ENCODE data around the gene BHLHA9.

Gene BHLHA9

GRCh38 chr17:1232331-1232730, 37.9 kb upstream of the BHLHA9 start:
- H3K36me3 ChIP-seq (ENCODE audit: control insufficient read depth in 1 of 2, insufficient read depth in 2 of 2, low read length in 2 of 2): no peaks in the 10 kb centered on the region
- H3K9me3 ChIP-seq (ENCODE audit: insufficient read depth, low read depth, low read length): peaks cover 6% of the 10 kb centered on the region
- H4K12ac ChIP-seq (ENCODE audit: low read depth, low read length): no peak overlapping the region
- H3K23ac ChIP-seq (ENCODE audit: low read length): no peak overlapping the region
- no peaks in the 10 kb centered on the region for H3K79me1 ChIP-seq (ENCODE audit: low read length)
- DNase-seq: no peak
- no peak overlapping the region for H3K18ac ChIP-seq (ENCODE audit: low read length)
- H3K4me2 ChIP-seq (ENCODE audit: low read length): no peak overlapping the region
- no peak overlapping the region for H2AK5ac ChIP-seq (ENCODE audit: low read length)
- H3K4ac ChIP-seq (ENCODE audit: low read depth, low read length): no peak overlapping the region
- peaks cover 30% of the 10 kb centered on the region for H3K27me3 ChIP-seq (ENCODE audit: insufficient read depth, low read length)
- H3K9ac ChIP-seq (ENCODE audit: low read length): no peak overlapping the region
- no peak overlapping the region for H2AFZ ChIP-seq (ENCODE audit: insufficient read depth, low read length, poor library complexity)
- no peak overlapping the region for H2BK120ac ChIP-seq (ENCODE audit: insufficient read depth, low read length, poor library complexity)
- H2BK5ac ChIP-seq (ENCODE audit: low read depth, low read length, poor library complexity): no peak overlapping the region
- no peak overlapping the region for H3K27ac ChIP-seq (ENCODE audit: low read depth, low read length)
- H2BK12ac ChIP-seq (ENCODE audit: low read length): no peak overlapping the region
- peaks cover 0 to 2% of the 10 kb centered on the region in 2 experiments for H3K4me1 ChIP-seq (ENCODE audit: control insufficient read depth in 1 of 2, insufficient read depth in 2 of 2, low read length in 2 of 2)
- no peak overlapping the region for H3K14ac ChIP-seq (ENCODE audit: low read length)
- H4K91ac ChIP-seq (ENCODE audit: low read depth, low read length): no peak overlapping the region
- no peak overlapping the region for H3K4me3 ChIP-seq (ENCODE audit: low read depth, low read length)
- H4K8ac ChIP-seq (ENCODE audit: low read depth, low read length): no peak overlapping the region
- no CpG with 5 or more reads among the region's 8 CpGs for WGBS (ENCODE audit: extremely low coverage, insufficient coverage, insufficient read length)
- no peaks in the 10 kb centered on the region for H3K79me2 ChIP-seq (ENCODE audit: control insufficient read depth, insufficient read depth, low read length, poor library complexity)

GRCh38 chr17:1232786-1233185, 37.5 kb upstream of the BHLHA9 start:
- no peak overlapping the region for H4K12ac ChIP-seq (ENCODE audit: low read depth, low read length)
- peaks cover 6% of the 10 kb centered on the region for H3K9me3 ChIP-seq (ENCODE audit: insufficient read depth, low read depth, low read length)
- no peak overlapping the region for H2BK12ac ChIP-seq (ENCODE audit: low read length)
- no peak overlapping the region for H3K27ac ChIP-seq (ENCODE audit: low read depth, low read length)
- H2AK5ac ChIP-seq (ENCODE audit: low read length): no peak overlapping the region
- no peaks in the 10 kb centered on the region for H3K36me3 ChIP-seq (ENCODE audit: control insufficient read depth in 1 of 2, insufficient read depth in 2 of 2, low read length in 2 of 2)
- no peaks in the 10 kb centered on the region for H3K79me1 ChIP-seq (ENCODE audit: low read length)
- H2BK5ac ChIP-seq (ENCODE audit: low read depth, low read length, poor library complexity): no peak overlapping the region
- no peak overlapping the region for H4K8ac ChIP-seq (ENCODE audit: low read depth, low read length)
- no peak overlapping the region for H3K23ac ChIP-seq (ENCODE audit: low read length)
- H3K27me3 ChIP-seq (ENCODE audit: insufficient read depth, low read length): peaks cover 27% of the 10 kb centered on the region
- no peak overlapping the region for H3K4ac ChIP-seq (ENCODE audit: low read depth, low read length)
- H3K18ac ChIP-seq (ENCODE audit: low read length): no peak overlapping the region
- no peak overlapping the region for H2AFZ ChIP-seq (ENCODE audit: insufficient read depth, low read length, poor library complexity)
- H3K4me1 ChIP-seq (ENCODE audit: control insufficient read depth in 1 of 2, insufficient read depth in 2 of 2, low read length in 2 of 2): peaks cover 0 to 2% of the 10 kb centered on the region in 2 experiments
- no peak overlapping the region for H3K4me2 ChIP-seq (ENCODE audit: low read length)
- DNase-seq: peak in 1 of 2 donors; percentile 33
- H3K9ac ChIP-seq (ENCODE audit: low read length): no peak overlapping the region
- H4K91ac ChIP-seq (ENCODE audit: low read depth, low read length): no peak overlapping the region
- H3K14ac ChIP-seq (ENCODE audit: low read length): no peak overlapping the region
- no peak overlapping the region for H2BK120ac ChIP-seq (ENCODE audit: insufficient read depth, low read length, poor library complexity)
- WGBS (ENCODE audit: extremely low coverage, insufficient coverage, insufficient read length): no CpG with 5 or more reads among the region's 11 CpGs
- no peak overlapping the region for H3K4me3 ChIP-seq (ENCODE audit: low read depth, low read length)
- no peaks in the 10 kb centered on the region for H3K79me2 ChIP-seq (ENCODE audit: control insufficient read depth, insufficient read depth, low read length, poor library complexity)

GRCh38 chr17:1234455-1234854, 35.8 kb upstream of the BHLHA9 start:
- Histone ChIP-seq H2AK5ac (ENCODE audit: low read length) (no peak overlapping the region), H3K27me3 (ENCODE audit: insufficient read depth, low read length) (peaks cover 11% of the 10 kb centered on the region), H3K9me3 (ENCODE audit: insufficient read depth, low read depth, low read length) (peaks cover 3% of the 10 kb centered on the region), H2BK120ac (ENCODE audit: insufficient read depth, low read length, poor library complexity) (no peak overlapping the region), H3K36me3 (ENCODE audit: control insufficient read depth in 1 of 2, insufficient read depth in 2 of 2, low read length in 2 of 2) (no peaks in the 10 kb centered on the region), H3K4me3 (ENCODE audit: low read depth, low read length) (no peak overlapping the region), H2AFZ (ENCODE audit: insufficient read depth, low read length, poor library complexity) (no peak overlapping the region), H3K4ac (ENCODE audit: low read depth, low read length) (no peak overlapping the region), H3K4me2 (ENCODE audit: low read length) (no peak overlapping the region), H4K8ac (ENCODE audit: low read depth, low read length) (no peak overlapping the region), H4K12ac (ENCODE audit: low read depth, low read length) (no peak overlapping the region), H3K4me1 (ENCODE audit: control insufficient read depth in 1 of 2, insufficient read depth in 2 of 2, low read length in 2 of 2) (peaks cover 0 to under 1% of the 10 kb centered on the region in 2 experiments), H3K79me2 (ENCODE audit: control insufficient read depth, insufficient read depth, low read length, poor library complexity) (no peaks in the 10 kb centered on the region), H2BK5ac (ENCODE audit: low read depth, low read length, poor library complexity) (no peak overlapping the region), H3K79me1 (ENCODE audit: low read length) (no peaks in the 10 kb centered on the region), H3K18ac (ENCODE audit: low read length) (no peak overlapping the region), H3K27ac (ENCODE audit: low read depth, low read length) (no peak overlapping the region), H3K9ac (ENCODE audit: low read length) (no peak overlapping the region), H2BK12ac (ENCODE audit: low read length) (no peak overlapping the region), H3K14ac (ENCODE audit: low read length) (no peak overlapping the region), H4K91ac (ENCODE audit: low read depth, low read length) (no peak overlapping the region), H3K23ac (ENCODE audit: low read length) (no peak overlapping the region)
- DNase-seq: peak in 1 of 2 donors; percentile 63
- no CpG with 5 or more reads among the region's 4 CpGs for WGBS (ENCODE audit: extremely low coverage, insufficient coverage, insufficient read length)

GRCh38 chr17:1237471-1237870, 32.8 kb upstream of the BHLHA9 start:
- Histone ChIP-seq H3K79me1 (ENCODE audit: low read length) (no peaks in the 10 kb centered on the region), H2BK5ac (ENCODE audit: low read depth, low read length, poor library complexity) (no peak overlapping the region), H3K23ac (ENCODE audit: low read length) (no peak overlapping the region), H2BK120ac (ENCODE audit: insufficient read depth, low read length, poor library complexity) (no peak overlapping the region), H2AK5ac (ENCODE audit: low read length) (no peak overlapping the region), H4K8ac (ENCODE audit: low read depth, low read length) (no peak overlapping the region), H3K36me3 (ENCODE audit: control insufficient read depth in 1 of 2, insufficient read depth in 2 of 2, low read length in 2 of 2) (no peaks in the 10 kb centered on the region), H3K4me2 (ENCODE audit: low read length) (no peak overlapping the region), H4K12ac (ENCODE audit: low read depth, low read length) (no peak overlapping the region), H3K4me3 (ENCODE audit: low read depth, low read length) (no peak overlapping the region), H3K18ac (ENCODE audit: low read length) (no peak overlapping the region), H2AFZ (ENCODE audit: insufficient read depth, low read length, poor library complexity) (no peak overlapping the region), H3K9ac (ENCODE audit: low read length) (no peak overlapping the region), H3K4ac (ENCODE audit: low read depth, low read length) (no peak overlapping the region), H4K91ac (ENCODE audit: low read depth, low read length) (no peak overlapping the region), H3K79me2 (ENCODE audit: control insufficient read depth, insufficient read depth, low read length, poor library complexity) (no peaks in the 10 kb centered on the region), H3K14ac (ENCODE audit: low read length) (no peak overlapping the region), H3K27ac (ENCODE audit: low read depth, low read length) (no peak overlapping the region), H3K27me3 (ENCODE audit: insufficient read depth, low read length) (peaks cover under 1% of the 10 kb centered on the region), H3K9me3 (ENCODE audit: insufficient read depth, low read depth, low read length) (no peaks in the 10 kb centered on the region), H3K4me1 (ENCODE audit: control insufficient read depth in 1 of 2, insufficient read depth in 2 of 2, low read length in 2 of 2) (no peaks in the 10 kb centered on the region), H2BK12ac (ENCODE audit: low read length) (no peak overlapping the region)
- WGBS (ENCODE audit: extremely low coverage, insufficient coverage, insufficient read length): no CpG with 5 or more reads among the region's 6 CpGs
- no peak for DNase-seq

All from trophoblast cell (in vitro differentiated cells and primary cell).